HEK293 (cell line): ENCODE results near the gene OR51I1.

Experiments
- CTCF ChIA-PET: fragments of 350-600 bp; formaldehyde crosslinking; extraction: SDS; loops from one replicate; lab custom pipeline; 2021; ENCODE audit warnings: antibody characterized with exemption; lab: Yijun Ruan, JAX
- POLR2A ChIA-PET: fragments of 300-600 bp; formaldehyde crosslinking; extraction: SDS; loops from one replicate; lab custom pipeline; 2020; ENCODE audit warnings: antibody characterized with exemption, inconsistent platforms; lab: Yijun Ruan, JAX
- H3K27ac ChIP-seq: fragments of 200-500 bp; sonication (Bioruptor generic); 2 replicates; pipeline ENCODE4 v1.5.1; 2014; ENCODE audit warnings: low read depth, low read length, control low read depth, inconsistent platforms; ENCODE audit errors: extremely low read depth
- H3K36me3 ChIP-seq, 2 experiments: fragments of 200-500 bp in 1 of 2; sonication (Bioruptor generic) in 1 of 2; 1 replicate in 1 of 2; 2 replicates in 1 of 2; pipeline ENCODE4 v1.5.1; 2014 to 2017; ENCODE audit warnings: inconsistent platforms in 2 of 2, low read length in 2 of 2; ENCODE audit not compliant: control insufficient read depth in 2 of 2, insufficient read depth in 1 of 2
- H3K4me1 ChIP-seq: fragments of 200-500 bp; sonication (Bioruptor generic); 2 replicates; pipeline ENCODE4 v1.5.1; 2014; ENCODE audit warnings: mild to moderate bottlenecking, low read length, inconsistent platforms; ENCODE audit not compliant: control insufficient read depth, insufficient read depth
- H3K4me3 ChIP-seq: 2 replicates; pipeline ENCODE4 v1.5.1; 2011; ENCODE audit warnings: low read depth, mild to moderate bottlenecking, control low read depth, low read length, moderate library complexity
- H3K9me3 ChIP-seq: fragments of 200-500 bp; sonication (Bioruptor generic); 2 replicates; pipeline ENCODE4 v1.5.1; 2014; ENCODE audit warnings: low read depth, low read length, inconsistent platforms; ENCODE audit not compliant: control insufficient read depth, insufficient read depth
- GLI4 ChIP-seq: fragments of 450-650 bp; formaldehyde crosslinking; IDR thresholded peaks from 2 replicates; pipeline ENCODE4 v1.5.1; 2016; ENCODE audit warnings: missing biosample characterization, missing genetic modification characterization
- KLF7 ChIP-seq: fragments of 450-650 bp; formaldehyde crosslinking; IDR thresholded peaks from 2 replicates; pipeline ENCODE4 v1.5.1; 2016; ENCODE audit warnings: missing biosample characterization, missing genetic modification characterization, borderline replicate concordance
- MZF1 ChIP-seq: fragments of 450-650 bp; formaldehyde crosslinking; IDR thresholded peaks from 2 replicates; pipeline ENCODE4 v1.5.1; 2017; ENCODE audit warnings: missing biosample characterization, missing genetic modification characterization, borderline replicate concordance
- TCF7L2 ChIP-seq: IDR thresholded peaks from 2 replicates; pipeline ENCODE4 v1.6.1; 2011; ENCODE audit warnings: low read depth, mild to moderate bottlenecking, inconsistent platforms, low read length, moderate library complexity, borderline replicate concordance
- ZBTB49 ChIP-seq: fragments of 450-650 bp; formaldehyde crosslinking; IDR thresholded peaks from 2 replicates; pipeline ENCODE4 v1.5.1; 2016; ENCODE audit warnings: missing biosample characterization, missing genetic modification characterization, low read depth
- ZNF112 ChIP-seq: fragments of 450-650 bp; formaldehyde crosslinking; IDR thresholded peaks from 2 replicates; pipeline ENCODE4 v1.5.0; 2017; ENCODE audit warnings: missing biosample characterization, missing genetic modification characterization
- ZNF157 ChIP-seq: fragments of 450-650 bp; formaldehyde crosslinking; IDR thresholded peaks from 2 replicates; pipeline ENCODE4 v1.5.1; 2016; ENCODE audit warnings: missing biosample characterization, missing genetic modification characterization
- ZNF2 ChIP-seq: fragments of 450-650 bp; formaldehyde crosslinking; IDR thresholded peaks from 2 replicates; pipeline ENCODE4 v1.5.1; 2016; ENCODE audit warnings: missing biosample characterization, missing genetic modification characterization
- ZNF518A ChIP-seq: fragments of 450-650 bp; formaldehyde crosslinking; conservative IDR thresholded peaks from 2 replicates; pipeline ENCODE4 v1.5.1; 2016; ENCODE audit warnings: low read depth, missing biosample characterization, missing genetic modification characterization
- ZNF529 ChIP-seq: fragments of 450-650 bp; formaldehyde crosslinking; IDR thresholded peaks from 2 replicates; pipeline ENCODE4 v1.5.1; 2017; ENCODE audit warnings: missing genetic modification characterization, missing biosample characterization; ENCODE audit not compliant: insufficient replicate concordance
- ZNF610 ChIP-seq: fragments of 450-650 bp; formaldehyde crosslinking; IDR thresholded peaks from 2 replicates; pipeline ENCODE4 v1.5.1; 2016; ENCODE audit warnings: missing biosample characterization, missing genetic modification characterization, borderline replicate concordance
- ZNF621 ChIP-seq: fragments of 450-650 bp; formaldehyde crosslinking; IDR thresholded peaks from 2 replicates; pipeline ENCODE4 v1.5.1; 2017; ENCODE audit warnings: missing biosample characterization, missing genetic modification characterization
- ZNF707 ChIP-seq: fragments of 450-650 bp; formaldehyde crosslinking; IDR thresholded peaks from 2 replicates; pipeline ENCODE4 v1.5.1; 2016; ENCODE audit warnings: missing biosample characterization, missing genetic modification characterization
- TF ChIP-seq, protein P1 (sequence below): fragments of 450-650 bp; IDR thresholded peaks from 2 replicates; pipeline ENCODE4 v1.5.1; 2018; ENCODE audit warnings: missing biosample characterization, missing genetic modification characterization

Gene OR51I1

DNA sequence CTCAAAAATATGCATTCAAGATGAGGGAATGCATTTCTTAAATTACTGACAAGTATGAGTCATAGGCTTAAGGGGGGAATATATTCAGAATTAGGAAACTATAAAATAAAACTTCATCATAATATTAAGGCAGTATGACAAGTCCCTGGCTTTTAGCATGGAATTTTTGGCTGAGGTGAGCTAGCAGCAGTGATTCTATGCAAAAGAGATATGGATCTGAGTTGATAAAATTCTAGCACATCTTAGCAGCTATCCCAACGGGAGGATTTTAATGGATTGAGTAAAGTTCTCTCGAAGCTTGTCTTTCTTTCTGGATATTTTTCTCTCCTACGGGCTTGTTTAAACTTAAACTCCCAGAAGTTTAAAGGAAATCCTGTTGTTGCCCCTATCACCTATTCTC, 18.2 kb downstream of the OR51I1 start (continued):
- no peak for TF ChIP-seq ZBTB49
- TF ChIP-seq ZNF518A (tag by site-specific recombination): no peak

GRCh38 chr11:5421811-5422210, 19.5 kb downstream of the OR51I1 start, which contains the start of gene OR51Q1:
TSS of gene OR51Q1 (plus strand) at chr11:5422111. CDS start at chr11:5422201, 90 bp downstream.
- Histone ChIP-seq H3K4me1 (no peaks in the 10 kb centered on the region), H3K9me3 (no peaks in the 10 kb centered on the region), H3K36me3 (no peaks in the 10 kb centered on the region), H3K27ac (no peak within 1 kb of the TSS), H3K4me3 (no peak within 1 kb of the TSS)
- POLR2A ChIA-PET: no interaction called here
- TF ChIP-seq ZNF707 (no peak), ZNF2 (tag by site-specific recombination) (no peak), ZNF621 (tag by site-specific recombination) (no peak), TCF7L2 (no peak), ZNF529 (tag by site-specific recombination) (no peak)
- CTCF ChIA-PET: no interaction called here

DNA sequence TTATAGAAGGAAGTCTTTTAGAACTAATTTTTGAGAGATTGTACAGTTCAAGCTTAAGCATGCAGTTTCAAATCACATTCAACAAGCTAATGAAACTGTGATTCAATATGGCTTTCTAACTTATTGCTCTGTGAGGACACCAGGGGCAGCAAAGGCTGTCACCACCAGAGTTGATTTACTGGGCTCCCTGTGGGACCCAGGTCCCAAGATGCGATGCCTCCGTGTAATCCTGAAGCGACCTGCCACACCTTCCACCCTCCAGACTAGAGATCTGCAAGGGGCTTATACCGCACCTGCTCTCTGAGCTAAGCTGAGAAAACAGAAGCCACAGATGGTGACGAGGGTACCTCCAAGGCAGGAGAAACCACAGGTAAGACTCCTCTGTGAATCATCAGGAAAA, 20.3 kb downstream of the OR51I1 start:
- Histone ChIP-seq H3K9me3 (no peaks in the 10 kb centered on the region), H3K27ac (no peak overlapping the region)
- CTCF ChIA-PET: interaction anchor here (0.9 kb wide), 1 partner anchor 821 kb away, joined by 3 read pairs; no protein-coding TSS in a partner anchor
- no peak for TF ChIP-seq ZNF112 (tag by site-specific recombination)
- TF ChIP-seq MZF1 (tag by site-specific recombination): no peak
- no peak for TF ChIP-seq ZNF157
- no peak for TF ChIP-seq KLF7 (tag by site-specific recombination)
- TF ChIP-seq GLI4: no peak
- TF ChIP-seq, protein P1, sequence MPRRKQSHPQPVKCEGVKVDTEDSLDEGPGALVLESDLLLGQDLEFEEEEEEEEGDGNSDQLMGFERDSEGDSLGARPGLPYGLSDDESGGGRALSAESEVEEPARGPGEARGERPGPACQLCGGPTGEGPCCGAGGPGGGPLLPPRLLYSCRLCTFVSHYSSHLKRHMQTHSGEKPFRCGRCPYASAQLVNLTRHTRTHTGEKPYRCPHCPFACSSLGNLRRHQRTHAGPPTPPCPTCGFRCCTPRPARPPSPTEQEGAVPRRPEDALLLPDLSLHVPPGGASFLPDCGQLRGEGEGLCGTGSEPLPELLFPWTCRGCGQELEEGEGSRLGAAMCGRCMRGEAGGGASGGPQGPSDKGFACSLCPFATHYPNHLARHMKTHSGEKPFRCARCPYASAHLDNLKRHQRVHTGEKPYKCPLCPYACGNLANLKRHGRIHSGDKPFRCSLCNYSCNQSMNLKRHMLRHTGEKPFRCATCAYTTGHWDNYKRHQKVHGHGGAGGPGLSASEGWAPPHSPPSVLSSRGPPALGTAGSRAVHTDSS (tag by site-specific recombination): no peak
- TF ChIP-seq ZNF610 (tag by site-specific recombination): no peak
- TF ChIP-seq, all 188 proteins: peak for 0
- Histone ChIP-seq H3K4me1 (no peaks in the 10 kb centered on the region), H3K36me3 (no peaks in the 10 kb centered on the region), H3K4me3 (no peak overlapping the region)
- POLR2A ChIA-PET: no interaction called here
